GM19193 (cell line): Measurements from ENCODE around the gene MLLT11.

Experiments used
- POLR2A ChIP-seq: IDR thresholded peaks from 4 replicates; pipeline ENCODE4 v1.6.1; 2011; ENCODE audit not compliant: insufficient read depth, insufficient read length; ENCODE audit errors: extremely low read depth

MLLT11 gene

DNA sequence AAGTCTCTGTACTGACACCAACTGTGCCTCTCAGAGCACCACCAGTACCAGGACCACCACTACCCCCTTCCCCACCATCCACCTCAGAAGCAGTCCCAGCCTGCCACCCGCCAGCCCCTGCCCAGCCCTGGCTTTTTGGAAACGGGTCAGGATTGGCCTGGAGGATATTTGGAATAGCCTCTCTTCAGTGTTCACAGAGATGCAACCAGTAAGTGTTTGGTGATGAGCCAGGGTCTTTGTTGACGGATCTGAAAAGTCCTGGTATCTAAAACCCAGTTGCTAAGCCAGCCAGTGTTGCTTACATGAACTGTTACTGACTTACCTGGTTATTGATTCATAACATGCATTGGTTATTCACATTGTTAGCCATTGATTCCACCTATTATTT is 11.6 kb upstream of the MLLT11 start:
- TF ChIP-seq POLR2A, result no peak

DNA sequence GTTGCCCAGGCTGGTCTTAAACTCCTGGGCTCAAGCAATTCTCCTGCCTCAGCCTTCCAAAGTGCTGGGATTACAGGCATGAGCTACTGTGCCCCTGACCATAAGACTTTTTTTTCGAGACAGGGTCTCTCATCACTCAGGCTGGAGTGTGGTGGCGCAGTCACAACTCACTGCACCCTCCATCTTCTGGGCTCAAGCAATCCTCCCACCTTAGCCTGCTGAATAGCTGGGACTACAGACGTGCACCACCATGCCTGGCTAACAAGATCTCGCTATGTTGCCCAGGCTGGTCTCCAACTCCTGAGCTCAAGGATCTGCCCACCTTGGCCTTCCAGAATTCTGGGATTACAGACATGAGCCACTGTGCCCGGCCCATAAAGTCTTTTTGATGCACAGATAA is 10.7 kb upstream of the MLLT11 start:
- peak; percentile 23 for TF ChIP-seq POLR2A

DNA sequence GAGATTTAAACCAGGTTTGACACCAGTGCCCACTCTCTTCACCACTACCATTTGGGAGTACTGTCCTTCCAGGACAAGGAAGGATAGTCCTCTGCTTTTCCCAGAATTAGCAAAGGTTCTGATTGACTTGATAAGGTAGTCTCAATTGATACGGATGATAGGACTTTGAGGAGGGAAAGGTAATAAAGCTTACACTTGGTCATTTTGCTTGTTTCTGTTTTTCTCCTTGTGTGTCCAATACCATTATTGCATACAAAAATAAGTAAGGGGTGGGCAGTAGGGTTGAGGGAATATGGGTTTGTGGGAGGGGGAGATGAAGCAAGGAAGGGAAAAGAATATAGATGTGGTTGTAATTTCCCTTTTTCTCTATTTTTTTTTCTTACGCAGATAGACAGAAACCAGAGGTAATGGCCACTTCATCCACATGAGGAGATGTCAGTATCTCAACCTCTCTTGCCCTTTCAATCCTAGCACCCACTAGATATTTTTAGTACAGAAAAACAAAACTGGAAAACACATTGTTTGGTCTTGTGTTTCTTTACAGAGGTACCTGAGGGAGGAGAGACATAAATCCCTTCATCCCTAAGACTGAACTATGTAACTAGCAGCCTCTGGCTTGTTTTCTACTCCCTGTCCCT is 10.0 kb upstream of the MLLT11 start:
- peak; percentile 4 for TF ChIP-seq POLR2A

DNA sequence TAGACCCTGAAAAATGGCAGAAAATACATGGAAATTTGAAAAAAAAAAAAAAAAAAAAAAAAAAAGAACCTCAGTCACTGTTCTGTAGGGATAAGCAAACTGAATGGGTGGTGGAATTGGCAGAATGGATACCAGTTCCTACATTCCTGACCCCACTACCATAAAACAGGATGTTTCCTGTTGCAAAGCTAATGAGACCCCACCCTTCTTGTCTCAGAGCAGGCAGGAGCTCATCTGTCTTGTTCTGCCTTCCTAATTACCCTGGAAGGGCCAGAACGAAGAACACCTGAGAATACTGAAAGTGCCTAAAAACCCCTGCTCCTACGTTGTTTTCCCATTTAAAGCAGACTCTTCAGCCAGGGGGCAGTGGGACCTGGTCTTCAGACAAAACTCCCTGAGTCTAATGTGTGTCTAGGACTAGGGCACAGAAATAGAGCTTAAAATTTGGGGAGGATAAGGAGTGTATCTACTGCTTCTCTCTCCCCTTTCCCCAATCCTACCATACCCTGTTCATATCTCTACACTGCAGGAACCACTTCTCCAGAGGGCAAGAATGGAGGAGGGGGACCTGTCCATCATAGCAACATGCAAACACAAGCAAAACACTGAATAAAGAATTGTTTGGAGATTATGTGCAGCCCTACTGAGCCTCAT is 8.7 kb upstream of the MLLT11 start:
- no peak for TF ChIP-seq POLR2A

DNA sequence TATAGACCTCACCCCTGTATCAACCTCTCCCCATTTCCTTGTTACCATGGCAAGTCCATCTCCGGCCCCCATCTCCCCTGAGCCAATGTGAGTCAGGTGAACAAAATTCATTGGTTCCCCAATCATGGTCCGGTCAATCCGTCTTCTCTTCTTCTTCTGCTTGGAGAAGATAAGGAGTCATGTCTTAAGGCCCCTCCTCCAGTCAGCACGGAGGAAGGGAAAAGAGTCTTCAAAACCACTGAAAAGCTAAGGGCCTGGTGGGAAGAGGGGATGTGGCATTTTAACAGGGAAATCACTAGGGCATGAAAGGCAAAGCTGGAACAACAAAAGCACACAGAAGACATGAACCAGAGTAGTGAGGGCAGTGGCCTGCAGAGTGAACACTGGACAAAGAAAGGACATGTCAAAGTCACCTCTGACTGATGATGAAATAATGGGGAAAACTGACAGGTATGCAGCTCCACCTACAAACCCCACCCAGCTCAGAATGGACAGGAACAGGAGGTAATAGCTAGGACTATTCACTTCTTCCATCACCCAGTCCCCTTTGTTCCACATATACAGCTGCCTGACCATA is 5.1 kb upstream of the MLLT11 start:
- no peak for TF ChIP-seq POLR2A

DNA sequence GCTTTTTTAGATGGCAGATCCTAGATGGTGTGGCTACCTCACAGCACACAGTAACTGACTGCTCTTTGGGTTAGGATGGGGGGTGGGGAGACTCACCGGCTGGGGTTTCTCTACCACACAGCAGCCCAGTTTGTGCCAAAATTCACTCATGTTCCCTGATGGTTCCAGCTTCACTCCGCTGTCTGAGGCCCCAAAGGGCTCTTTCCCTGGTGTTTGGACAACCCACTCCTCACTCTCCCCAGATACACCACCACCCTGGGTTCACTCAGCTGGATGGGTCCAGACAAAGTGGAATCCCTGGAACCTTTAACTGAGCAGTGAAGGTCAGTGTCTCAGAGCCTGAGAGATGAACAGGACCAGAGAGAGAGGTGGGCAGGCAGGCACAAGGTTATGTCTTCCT is 4.6 kb upstream of the MLLT11 start:
- TF ChIP-seq POLR2A, result no peak

DNA sequence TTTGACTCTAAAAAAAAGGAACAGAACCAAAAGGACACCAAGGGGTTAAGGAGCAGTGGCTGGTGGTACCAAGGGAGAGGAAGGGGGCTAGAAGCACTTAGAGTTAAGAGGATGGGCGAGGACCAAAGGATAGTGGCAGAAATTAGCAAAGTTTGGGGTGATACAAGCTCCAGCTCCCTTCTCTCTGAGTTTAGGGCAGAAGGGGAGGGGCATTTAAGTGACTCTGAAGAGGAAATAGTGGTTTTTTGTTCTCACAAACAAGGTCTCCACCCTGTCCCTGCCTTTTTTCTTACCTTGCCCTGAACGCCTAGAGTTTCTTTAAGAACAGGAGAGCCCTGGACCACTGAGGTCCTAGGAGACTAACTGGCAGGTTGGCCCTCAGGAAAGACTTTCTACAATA is 4.0 kb upstream of the MLLT11 start:
- peak; percentile 12 for TF ChIP-seq POLR2A

DNA sequence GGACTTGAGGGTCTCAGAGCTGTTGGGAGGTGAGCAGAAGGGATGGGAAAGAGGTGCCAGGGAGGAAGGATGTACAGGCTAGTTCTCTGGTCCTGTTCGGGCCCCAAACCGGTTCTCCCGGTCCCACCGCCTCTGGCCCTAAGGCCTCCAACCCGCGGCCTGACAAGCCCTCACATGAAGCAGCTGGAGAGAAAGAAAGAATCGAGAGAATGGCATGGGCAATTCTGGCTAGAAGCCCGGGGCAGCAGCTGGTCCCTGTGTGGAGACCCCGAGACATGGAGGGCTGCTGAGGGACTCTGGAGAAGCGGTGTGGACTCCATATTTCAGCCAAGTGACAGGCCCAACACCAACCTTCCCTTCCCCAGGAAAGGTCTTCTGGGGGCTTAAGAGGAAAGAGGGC is 1.5 kb upstream of the MLLT11 start:
- no peak for TF ChIP-seq POLR2A

DNA sequence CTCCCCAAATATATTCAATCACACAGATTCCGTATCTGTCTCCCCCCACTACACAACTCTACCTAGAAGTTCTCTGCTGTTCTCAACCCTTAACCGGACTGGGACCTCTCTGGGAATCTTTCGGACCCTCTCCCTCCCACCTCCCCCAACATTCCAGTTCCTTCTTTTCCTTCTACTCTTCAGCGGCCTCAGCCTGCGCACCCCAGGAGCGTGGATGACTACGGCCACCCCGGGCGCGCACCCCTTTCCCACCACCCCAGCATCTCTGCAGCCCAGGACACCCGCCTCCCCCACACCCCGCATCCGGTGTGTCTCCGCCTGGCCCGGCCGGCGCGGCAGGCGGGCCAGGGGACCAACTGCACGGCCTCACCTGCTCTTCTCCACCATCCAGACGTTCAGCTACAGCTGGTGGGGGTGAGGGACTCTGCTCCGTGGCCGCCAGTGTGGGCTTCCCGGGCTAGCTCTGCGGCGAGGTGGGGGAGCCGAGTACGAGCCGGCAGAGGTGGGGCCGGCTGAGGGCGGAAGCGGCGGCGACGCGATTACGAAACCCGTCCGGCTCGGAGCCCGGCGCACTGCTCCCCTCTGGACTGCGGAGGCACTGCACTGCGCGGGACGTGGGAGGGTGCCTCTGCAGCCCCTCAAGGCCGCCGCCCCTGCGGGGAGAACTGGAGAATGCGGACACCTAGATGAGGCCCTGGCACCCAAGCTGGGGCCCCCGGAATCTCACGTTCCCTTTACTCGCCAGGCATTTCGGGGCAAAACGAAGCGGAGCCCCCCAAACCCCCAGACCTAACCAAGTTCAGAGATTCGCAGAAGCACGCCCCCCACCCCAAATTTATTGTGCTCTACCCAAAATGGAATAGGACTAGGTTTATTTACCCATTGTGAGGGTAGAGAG is 839 bp upstream of the MLLT11 start, which contains the start of gene CDC42SE1:
Gene CDC42SE1 (minus strand): TSS at position 514 of the 898 bp plus-strand sequence. CDS start 3,892 bp downstream, outside the sequence.
- peak; percentile 88 for TF ChIP-seq POLR2A

DNA sequence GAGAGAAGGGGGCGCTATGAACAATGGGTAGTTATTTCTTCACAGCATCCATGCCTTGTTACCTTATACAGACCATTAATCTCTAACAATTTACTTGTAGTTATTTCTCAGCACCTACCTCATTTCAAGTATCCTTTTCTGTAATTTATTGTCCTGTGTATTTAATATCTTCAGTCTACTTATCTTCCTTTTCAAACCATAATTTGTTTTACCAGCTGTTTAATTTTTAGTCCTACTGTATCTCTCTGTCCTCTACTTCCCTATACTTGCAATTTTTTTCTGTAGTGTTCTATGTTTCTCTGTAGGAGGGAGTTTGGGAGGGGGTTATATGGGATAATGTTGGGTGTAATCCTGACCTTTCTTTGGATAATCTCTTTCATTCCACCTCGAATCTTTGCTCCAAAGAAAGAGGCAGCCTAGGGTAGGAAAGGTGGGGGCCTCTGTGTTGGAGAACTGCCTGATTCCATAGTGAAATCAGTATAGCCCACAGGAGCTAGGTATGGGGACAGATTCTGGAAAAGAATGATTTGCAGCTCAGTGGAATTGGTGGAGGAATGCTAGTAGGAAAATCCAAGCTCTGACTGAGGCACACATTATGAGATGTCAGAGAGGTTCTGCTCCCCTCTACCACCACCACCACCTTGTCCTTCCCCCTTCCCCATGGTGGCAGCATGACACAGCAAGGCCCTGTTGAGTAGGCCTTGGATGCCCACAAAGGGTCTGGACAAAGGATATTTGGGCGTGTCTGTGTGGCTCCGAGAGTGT is 642 bp downstream of the MLLT11 start:
- TF ChIP-seq POLR2A, result no peak

DNA sequence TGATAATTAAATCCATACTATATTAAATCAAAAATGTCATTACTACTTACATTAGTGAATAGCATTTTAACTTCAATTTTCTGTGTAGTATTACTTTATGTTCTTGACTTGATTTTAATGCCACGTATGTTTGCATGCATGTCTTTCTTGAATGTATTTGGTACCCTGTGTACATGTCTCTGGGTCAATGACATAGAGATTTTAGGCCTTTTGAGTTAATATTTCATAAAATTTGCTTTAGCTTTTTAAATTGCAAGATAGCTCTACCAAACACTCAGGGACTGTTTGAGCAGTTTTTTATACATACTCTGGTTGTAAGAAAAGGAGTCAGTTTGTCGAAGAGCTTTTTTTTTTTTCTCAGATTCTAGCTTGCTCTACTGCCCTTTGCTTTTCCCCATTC is 1.5 kb downstream of the MLLT11 start:
- no peak for TF ChIP-seq POLR2A

DNA sequence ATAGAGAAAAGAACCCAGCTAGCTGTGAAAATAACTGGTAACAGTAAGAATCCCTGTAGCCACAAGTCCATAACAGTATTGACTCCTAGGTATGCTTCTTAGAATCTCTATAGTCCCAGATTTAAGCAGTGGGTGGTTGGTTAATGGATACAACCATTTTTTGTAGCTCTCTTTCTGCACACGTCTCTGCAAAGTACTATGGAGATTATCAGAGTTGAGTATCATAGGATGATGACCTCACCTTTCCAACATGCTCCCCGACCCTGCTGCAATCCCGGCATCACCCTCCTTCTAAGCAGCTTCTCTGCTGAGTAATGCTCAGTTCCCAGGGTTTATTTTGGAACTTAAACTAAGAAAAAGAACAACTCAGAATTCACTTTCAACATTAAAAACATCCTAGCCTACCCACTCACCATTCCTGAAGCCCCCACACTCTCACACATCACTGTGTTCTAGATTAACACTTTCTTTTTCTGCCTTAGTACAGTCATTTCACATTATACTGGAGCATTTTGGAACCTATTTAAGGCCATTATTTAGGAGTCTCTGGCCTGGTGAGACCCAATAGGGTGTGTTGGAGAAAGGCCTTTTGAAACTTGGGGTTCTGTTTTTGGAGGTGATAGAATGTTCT is 2.7 kb downstream of the MLLT11 start:
- no peak for TF ChIP-seq POLR2A

DNA sequence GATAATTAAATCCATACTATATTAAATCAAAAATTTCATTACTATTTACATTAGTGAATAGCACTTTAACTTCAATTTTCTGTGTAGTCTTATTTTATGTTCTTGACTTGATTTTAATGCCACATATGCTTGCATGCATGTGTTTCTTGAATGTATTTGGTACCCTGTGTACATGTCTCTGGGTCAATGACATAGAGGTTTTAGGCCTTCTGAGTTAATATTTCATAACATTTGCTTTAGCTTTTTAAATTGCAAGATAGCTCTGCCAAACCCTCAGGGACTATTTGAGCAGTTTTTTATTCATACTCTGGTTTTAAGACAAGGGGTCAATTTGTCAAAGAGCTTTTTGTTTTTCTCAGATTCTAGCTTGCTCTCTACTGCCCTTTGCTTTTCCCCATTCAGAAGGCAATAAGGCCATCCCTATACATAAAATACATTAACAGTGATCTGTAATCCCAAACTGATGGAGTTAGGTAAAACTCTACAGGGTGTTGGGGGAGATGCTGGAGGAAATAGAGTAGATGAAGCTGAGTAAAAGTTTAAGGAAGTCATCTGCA is 5.0 kb downstream of the MLLT11 start:
- no peak for TF ChIP-seq POLR2A

DNA sequence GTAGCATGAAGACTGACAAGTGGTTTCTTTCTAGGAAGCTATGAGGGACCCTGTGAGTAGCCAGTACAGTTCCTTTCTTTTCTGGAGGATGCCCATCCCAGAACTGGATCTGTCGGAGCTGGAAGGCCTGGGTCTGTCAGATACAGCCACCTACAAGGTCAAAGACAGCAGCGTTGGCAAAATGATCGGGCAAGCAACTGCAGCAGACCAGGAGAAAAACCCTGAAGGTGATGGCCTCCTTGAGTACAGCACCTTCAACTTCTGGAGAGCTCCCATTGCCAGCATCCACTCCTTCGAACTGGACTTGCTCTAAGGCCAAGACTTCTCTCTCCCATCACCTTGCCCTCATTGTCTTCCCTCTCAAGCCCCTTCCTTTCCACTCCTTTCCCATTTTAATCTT is 7.0 kb downstream of the MLLT11 start:
- no peak for TF ChIP-seq POLR2A
